T-helper 9 cell (primary cell): ENCODE data around the gene ARID5A.
"Not testable (repeated sequence)": the region's sequence is repeated elsewhere in the genome, so short reads cannot be mapped to it uniquely, and the experiment has no call there.

ENCODE experiments used
- DNase-seq: peaks from one replicate; pipeline ENCODE4 v3.0.0-alpha.2; 2020

ARID5A gene

DNA sequence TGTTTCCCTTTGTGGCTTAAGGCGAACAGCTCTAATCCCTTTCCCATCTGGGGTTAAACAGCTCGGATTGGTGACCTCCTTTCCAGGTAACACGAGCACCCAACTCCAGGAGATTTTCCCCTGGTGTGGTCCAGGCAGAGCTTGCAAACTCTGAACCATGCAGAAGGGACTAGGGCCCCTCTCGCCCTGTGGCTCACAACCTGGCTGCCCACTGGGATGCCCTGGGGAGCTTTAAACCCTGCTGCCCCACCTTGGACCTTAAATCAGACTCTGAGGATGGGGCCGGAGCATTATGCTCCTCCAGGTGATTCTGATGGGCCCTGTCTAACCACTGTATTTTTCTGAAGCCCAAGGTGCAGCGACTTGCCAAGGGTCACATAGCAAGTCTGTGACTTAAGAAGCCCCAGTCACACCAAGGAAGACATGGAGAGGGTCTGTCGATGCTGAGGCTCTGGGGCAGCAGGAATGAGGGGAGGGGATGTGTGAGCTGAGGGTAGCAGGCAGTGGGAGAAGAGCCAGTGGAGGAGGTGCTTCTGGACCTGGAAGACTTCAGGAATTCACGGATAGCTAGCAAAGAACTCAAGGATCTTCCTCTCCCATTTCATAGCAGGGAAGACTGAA lies 5.9 kb downstream of the ARID5A start:
- no peak for DNase-seq

DNA sequence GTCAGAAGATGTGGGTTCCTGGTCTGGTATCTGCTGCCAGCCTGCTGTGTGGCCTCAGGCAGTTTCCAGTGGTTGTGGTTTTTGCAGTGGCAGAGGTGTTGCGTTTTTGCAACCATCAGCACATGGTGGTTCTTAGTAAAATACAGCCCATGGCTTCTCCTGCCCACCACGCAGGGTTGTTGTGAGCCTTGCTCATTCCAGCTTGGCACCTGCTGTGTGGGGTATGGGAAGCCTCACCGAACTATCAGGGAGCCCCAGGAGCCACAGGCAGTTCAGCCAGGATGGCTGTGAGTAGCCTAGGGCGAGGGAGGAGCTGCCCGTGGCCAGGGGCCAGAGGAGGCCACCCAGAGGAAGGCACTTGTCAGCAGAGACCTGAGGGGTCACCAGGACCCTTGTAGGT lies 9.8 kb downstream of the ARID5A start:
- no peak for DNase-seq

- DNase-seq: no peak
Observed at GRCh38 chr2:96546797-96547196, 10.2 kb downstream of the ARID5A start.

GRCh38 chr2:96547203-96547641 lies 10.7 kb downstream of the ARID5A start:
- DNase-seq: no peak

DNA sequence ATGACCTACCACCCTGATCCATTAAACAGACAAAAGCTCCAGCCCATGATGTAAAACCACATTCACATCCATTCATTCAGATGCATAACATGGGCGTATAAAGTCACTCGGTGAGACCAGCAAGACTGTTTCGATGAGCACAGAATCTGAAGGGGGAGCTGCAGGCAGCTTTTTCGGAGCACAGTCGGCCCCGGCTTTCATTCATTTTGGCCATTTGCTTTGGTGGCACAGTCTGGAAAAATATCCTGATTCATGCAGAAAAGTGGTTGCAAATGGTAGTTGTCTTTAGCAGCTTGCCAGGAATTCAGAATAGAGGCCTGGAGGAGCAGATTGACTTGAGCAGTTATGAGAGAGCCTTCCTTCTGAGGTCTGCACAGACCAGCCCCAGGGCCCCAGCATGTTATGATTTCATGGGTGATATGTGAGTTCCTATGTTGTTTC lies 11.2 kb downstream of the ARID5A start:
- DNase-seq: no peak

DNA sequence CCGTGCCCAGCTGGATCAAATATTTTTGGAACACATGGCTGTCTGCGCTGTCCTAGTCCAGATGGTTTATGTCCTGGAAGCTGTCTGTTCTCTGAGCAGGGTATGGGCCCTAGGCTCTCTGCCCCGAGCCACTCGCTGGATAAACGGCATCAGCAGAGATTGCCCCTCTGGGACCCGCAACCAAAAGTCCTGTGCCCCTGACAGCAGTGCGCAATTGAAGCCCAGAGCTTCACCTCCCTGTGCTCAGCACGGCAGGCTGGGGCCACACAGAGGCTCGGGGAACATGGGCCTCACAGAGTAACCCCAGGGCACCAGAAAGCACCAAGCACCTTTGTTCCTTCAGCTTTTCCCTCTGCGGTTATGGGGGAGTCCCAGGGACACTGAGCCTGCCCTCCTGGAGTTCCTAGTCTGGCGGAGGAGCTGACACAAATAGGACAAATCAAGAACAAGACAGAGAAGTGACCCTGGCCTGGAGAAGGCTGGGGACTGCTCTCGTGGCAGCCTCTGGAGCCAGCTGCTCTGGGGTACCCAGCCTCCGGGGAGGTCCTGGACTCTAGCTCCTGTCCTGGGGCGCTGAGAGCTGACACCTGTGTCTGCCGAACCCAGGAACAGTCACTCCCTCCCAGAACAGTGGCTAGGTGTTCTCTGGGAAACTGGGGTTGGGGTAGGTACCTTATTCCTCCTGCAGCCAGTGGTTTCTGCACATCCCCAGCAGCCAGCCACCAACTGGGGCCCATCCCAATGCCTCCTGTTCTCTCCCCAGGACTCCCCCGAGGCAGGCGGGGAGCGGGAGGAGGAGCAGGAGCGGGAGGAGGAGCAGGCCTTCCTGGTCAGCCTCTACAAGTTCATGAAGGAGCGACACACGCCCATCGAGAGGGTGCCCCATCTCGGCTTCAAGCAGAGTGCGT lies 12.3 kb downstream of the ARID5A start:
- DNase-seq: no peak

DNA sequence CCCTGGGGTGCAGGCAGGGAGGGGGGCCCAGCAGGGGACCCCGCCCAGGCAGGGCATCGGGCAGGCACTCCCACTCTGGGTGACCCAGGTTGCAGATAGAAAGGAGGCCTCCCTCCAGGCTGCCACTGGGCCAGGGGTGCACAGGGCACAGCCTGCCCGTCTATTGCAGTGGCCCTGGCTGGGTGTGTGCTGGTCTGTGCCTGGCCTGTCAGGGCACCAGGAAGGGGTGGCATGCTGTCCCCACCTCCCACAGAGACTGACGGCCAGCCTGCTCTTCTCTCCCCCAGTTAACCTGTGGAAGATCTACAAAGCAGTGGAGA lies 12.9 kb downstream of the ARID5A start:
- DNase-seq: no peak

GRCh38 chr2:96549967-96550786 lies 13.6 kb downstream of the ARID5A start:
- no peak for DNase-seq

- DNase-seq: no peak
Observed at GRCh38 chr2:96550787-96551604, 14.4 kb downstream of the ARID5A start.

- DNase-seq: no peak
Observed at GRCh38 chr2:96551605-96552314, 15.2 kb downstream of the ARID5A start.

DNA sequence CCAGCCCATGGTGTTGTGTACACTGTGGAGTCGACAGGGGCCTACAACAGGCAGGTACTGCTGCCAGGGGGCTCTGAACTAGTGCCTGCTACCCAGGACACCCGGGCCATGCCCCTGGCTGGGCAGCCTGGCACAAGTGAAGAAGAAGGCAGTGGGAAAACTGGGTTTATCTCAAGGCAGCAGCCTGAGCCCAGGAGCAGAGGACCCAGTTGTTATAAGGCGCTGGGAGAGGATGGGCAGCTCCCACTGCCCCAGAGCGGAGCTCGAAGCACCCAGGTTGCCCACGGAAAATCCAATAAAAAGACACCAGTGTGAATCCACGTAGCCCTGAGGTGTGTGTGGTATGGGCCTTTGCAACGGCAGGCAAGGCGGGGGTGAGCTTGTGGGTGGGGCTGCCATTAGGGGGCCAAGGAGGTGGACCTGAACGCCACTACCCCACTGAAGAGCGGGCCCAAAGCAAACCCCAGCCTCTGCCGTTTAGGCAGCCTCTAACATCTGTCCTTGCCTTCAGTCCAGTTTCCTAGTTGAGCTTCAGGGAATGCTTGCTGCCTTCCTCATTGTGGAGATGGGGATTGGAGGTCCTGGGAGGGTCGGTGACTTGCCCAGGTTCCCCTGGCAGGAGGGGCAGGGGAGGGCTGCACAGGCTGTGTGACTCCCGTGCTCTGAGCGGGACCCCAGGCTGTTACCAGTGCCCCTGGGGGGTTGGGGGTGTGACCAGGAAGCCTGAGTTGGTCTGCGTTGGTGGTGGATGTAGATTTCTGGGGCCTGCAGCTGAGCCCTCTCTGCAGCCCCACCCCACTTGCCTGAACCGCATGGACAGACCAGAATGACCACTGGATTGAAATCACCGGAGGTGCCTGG lies 16.0 kb downstream of the ARID5A start:
- no peak for DNase-seq

DNA sequence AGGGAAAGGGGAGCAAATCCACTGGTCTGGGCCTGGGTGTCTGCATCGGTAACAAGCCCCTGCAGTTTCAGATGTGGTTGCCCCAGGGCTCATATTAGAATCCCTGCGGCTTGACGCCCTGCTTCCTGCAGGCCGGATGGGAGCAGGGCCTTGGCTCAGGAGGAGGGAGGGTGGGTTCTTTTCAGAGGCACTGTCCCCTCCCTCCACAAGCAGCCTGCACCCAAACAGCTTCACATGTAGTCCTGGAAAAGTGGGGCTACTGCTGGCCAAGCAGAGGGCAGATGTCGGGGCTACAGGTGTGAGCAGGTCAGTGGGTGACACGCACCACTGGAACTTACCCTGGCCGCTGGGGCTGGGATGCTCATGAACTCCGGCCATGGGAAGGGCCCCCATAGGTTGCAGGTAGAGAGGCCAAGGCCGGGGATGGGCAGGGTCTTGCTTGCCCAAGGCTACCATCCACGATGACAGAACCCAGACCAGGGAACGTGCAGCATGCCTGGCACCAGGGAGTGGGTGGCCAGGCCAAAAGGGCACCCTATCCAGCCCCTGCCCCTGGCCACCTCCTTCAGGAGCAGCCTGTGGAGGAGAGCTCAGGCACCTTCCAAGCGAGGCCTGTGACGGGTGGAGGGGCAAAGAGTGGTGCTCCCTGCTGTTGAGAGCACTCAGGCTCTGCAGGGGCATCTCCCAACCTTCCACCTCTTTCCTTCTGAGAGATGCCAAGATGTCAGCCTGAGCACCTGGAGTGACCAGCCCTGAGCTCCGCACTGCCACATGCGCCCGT lies 16.8 kb downstream of the ARID5A start:
- no peak for DNase-seq

- not testable (repeated sequence) for DNase-seq
Observed at GRCh38 chr2:96553957-96554292, 17.4 kb downstream of the ARID5A start.

DNA sequence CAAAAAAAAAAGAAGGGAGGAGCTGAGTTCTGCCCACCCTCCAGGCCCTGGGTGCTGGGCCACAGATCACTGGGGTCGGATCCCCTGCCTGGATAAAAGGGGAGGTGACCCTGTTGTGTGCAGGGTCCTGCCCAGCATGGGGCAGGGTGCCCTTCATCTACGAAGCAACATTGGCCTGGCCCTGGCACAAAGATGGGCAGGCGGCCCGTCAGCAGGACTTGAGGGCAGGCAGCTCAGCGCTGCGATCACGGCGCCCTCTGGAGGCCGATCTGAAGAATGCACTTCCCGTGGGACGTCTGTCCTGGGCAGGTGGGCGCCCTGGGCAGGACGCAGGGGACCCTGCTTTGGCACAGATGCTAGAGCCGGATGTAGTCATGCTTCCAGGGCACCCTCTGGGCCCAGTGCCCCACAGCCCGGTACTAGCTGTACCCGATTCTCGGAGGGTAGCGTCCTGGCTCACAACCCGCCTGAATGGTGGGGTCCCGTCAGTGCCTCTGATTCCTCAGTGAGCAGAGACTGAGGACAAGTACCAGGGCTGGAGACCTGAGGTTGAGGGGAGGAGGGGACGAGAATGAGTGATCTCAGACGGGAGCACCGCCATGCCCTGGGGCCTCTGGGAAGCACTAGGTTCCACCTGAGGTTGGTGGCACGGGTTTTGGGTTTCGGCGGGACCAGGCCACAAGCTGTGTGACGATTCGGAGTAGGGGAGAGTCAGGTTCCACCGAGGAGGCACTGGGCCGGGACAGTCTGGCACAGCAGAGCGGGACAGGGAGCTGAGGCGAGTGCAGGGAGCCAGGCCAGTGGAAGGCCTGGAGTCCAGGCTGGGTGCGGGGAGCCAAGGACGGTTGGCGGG lies 18.0 kb downstream of the ARID5A start:
- DNase-seq: peak; percentile 65

DNA sequence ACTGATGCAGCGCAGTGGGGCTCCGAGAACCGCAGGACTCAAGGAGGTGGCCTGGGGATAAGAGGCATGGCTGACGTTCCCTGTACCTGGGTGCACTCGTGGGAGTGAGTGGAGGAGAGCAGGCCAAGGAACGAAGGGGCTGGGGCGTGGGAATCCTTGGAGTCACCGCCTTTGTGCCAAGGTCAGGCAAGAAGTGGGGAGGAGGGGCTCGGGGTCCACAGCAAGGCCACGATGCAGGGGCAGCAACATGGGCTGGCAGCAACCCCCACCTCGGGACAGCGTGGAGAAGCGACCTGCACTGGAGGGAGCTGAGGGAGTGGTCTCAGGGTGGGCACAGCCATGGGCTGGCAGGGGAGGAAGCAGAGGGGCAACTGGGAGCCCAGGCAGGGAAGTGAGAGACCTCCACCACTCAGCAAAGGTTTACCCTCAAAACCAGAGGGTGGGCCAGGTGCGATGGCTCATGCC lies 18.6 kb downstream of the ARID5A start:
- DNase-seq: no peak

- DNase-seq: no peak
Observed at GRCh38 chr2:96556441-96557330, 20.1 kb downstream of the ARID5A start.

GRCh38 chr2:96557421-96557820 lies 20.9 kb downstream of the ARID5A start:
- DNase-seq: not testable (repeated sequence)

- no peak for DNase-seq
Observed at GRCh38 chr2:96558061-96558460, 21.5 kb downstream of the ARID5A start.
